SK-N-SH (cell line): ENCODE data around the gene EPHA5.

Experiments used
- POLR2AphosphoS5 ChIP-seq: IDR thresholded peaks from 2 replicates; pipeline ENCODE4 v1.6.1; 2012; ENCODE audit warnings: low read depth, low read length
- TEAD4 ChIP-seq: IDR thresholded peaks from 2 replicates; pipeline ENCODE4 v1.4.0; 2012; ENCODE audit warnings: mild to moderate bottlenecking, borderline replicate concordance; ENCODE audit not compliant: insufficient read depth
- TF ChIP-seq, protein P1 (sequence below): fragments of 200-600 bp; sonication (generic); IDR thresholded peaks from 2 replicates; pipeline ENCODE4 v1.6.1; 2017; ENCODE audit warnings: antibody characterized with exemption, mild to moderate bottlenecking, moderate library complexity
- TF ChIP-seq, protein P2 (sequence below): IDR thresholded peaks from 2 replicates; pipeline ENCODE4 v1.6.1; 2012; ENCODE audit warnings: mild to moderate bottlenecking, low read depth, low read length, moderate library complexity

DNA sequence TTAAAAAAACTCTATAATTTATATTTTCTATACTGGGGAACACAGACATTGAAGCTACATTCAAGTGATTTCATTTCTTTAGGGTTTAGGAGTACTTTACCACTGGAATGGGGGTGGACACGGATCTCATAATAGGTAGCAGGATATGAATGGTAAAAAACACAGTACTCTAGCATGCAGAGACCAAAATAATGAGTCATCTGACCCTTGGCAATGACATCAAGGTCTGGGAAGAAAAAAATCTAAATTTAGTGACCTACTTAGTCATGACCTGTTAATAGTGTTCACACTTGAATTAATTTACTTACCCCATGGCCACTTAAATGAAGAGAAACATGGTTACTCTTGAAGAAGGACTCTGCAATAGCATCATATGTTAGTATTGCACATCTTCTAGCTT lies 187.9 kb downstream of the EPHA5 start:
- TF ChIP-seq, protein P1, sequence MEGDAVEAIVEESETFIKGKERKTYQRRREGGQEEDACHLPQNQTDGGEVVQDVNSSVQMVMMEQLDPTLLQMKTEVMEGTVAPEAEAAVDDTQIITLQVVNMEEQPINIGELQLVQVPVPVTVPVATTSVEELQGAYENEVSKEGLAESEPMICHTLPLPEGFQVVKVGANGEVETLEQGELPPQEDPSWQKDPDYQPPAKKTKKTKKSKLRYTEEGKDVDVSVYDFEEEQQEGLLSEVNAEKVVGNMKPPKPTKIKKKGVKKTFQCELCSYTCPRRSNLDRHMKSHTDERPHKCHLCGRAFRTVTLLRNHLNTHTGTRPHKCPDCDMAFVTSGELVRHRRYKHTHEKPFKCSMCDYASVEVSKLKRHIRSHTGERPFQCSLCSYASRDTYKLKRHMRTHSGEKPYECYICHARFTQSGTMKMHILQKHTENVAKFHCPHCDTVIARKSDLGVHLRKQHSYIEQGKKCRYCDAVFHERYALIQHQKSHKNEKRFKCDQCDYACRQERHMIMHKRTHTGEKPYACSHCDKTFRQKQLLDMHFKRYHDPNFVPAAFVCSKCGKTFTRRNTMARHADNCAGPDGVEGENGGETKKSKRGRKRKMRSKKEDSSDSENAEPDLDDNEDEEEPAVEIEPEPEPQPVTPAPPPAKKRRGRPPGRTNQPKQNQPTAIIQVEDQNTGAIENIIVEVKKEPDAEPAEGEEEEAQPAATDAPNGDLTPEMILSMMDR = no peak
- TF ChIP-seq, protein P2, sequence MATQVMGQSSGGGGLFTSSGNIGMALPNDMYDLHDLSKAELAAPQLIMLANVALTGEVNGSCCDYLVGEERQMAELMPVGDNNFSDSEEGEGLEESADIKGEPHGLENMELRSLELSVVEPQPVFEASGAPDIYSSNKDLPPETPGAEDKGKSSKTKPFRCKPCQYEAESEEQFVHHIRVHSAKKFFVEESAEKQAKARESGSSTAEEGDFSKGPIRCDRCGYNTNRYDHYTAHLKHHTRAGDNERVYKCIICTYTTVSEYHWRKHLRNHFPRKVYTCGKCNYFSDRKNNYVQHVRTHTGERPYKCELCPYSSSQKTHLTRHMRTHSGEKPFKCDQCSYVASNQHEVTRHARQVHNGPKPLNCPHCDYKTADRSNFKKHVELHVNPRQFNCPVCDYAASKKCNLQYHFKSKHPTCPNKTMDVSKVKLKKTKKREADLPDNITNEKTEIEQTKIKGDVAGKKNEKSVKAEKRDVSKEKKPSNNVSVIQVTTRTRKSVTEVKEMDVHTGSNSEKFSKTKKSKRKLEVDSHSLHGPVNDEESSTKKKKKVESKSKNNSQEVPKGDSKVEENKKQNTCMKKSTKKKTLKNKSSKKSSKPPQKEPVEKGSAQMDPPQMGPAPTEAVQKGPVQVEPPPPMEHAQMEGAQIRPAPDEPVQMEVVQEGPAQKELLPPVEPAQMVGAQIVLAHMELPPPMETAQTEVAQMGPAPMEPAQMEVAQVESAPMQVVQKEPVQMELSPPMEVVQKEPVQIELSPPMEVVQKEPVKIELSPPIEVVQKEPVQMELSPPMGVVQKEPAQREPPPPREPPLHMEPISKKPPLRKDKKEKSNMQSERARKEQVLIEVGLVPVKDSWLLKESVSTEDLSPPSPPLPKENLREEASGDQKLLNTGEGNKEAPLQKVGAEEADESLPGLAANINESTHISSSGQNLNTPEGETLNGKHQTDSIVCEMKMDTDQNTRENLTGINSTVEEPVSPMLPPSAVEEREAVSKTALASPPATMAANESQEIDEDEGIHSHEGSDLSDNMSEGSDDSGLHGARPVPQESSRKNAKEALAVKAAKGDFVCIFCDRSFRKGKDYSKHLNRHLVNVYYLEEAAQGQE = no peak
- TF ChIP-seq TEAD4 = no peak
- TF ChIP-seq POLR2AphosphoS5 = no peak
